ENCODE measurements around the gene UGT1A6. TPM values are rescaled to one million over a fixed set of nuclear protein-coding genes. Genes with fewer than 3 reads are reported as not detected.

Gene UGT1A6
- total RNA-seq, 1 donor from 2014 or later = 3.1 TPM

DNA sequence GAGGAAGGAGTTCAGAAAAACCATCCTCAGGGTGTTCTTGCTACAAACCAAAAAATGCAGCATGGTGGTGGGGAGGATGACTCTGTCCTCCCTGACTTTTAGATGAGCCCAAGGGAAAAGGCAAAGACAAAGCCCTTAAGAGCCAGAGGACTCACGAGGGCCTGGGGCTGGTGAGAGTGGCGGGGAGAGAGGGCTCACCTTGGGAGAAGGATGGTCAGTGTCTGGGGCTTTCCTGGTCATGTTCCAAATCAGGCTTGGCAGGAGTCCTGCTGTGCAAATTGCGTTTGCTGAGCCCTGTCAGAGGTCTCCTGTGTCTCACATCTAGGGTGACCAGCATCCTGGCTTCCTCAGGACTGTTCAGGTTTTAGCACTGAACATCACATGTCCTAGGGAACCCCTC lies 72.1 kb downstream of the UGT1A6 start:
- DNase-seq (ENCODE audit: low spot score) = no peak

DNA sequence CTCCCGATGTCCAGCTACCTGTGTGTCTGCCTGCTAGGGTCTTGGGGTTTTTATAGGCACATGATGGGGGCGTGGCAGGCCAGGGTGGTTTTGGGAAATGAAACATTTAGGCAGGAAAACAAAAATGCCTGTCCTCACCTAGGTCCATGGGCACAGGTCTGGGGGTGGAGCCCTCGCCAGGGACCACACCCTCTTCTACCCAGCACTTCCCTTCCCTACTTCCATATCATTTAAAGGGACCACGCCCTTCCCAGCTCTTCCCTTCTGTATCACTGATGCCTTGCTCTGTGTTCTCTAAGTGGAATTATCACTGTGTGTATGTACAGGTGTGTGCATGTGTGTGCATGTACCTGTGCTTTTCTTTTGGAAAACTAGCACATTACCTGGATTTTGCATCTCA lies 73.7 kb downstream of the UGT1A6 start:
- no peak for DNase-seq (ENCODE audit: low spot score)

DNA sequence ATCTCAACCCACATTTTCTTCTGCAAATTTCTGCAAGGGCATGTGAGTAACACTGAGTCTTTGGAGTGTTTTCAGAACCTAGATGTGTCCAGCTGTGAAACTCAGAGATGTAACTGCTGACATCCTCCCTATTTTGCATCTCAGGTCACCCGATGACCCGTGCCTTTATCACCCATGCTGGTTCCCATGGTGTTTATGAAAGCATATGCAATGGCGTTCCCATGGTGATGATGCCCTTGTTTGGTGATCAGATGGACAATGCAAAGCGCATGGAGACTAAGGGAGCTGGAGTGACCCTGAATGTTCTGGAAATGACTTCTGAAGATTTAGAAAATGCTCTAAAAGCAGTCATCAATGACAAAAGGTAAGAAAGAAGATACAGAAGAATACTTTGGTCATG lies 75.4 kb downstream of the UGT1A6 start:
- DNase-seq (ENCODE audit: low spot score) = no peak

DNA sequence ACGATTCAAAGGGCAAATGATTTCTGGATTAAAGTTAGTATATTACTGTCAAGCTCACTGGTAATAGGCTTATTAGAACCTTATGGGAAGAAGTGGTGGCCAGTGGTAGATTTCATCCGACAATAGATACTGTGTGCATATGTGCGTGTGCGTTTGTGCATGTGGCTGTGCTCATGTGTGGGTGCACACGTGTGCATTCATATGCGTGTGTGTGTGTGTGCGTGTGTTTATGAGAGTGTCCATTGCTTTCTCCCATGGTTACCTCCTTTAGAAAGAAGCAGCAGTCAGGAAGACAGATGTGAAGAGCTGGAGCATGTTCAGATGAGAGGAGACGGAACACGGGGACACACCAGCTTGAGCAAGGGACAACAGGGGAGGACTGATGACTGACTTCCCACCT lies 76.6 kb downstream of the UGT1A6 start:
- no peak for DNase-seq (ENCODE audit: low spot score)

DNA sequence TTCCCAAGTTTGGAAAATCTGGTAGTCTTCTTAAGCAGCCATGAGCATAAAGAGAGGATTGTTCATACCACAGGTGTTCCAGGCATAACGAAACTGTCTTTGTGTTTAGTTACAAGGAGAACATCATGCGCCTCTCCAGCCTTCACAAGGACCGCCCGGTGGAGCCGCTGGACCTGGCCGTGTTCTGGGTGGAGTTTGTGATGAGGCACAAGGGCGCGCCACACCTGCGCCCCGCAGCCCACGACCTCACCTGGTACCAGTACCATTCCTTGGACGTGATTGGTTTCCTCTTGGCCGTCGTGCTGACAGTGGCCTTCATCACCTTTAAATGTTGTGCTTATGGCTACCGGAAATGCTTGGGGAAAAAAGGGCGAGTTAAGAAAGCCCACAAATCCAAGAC lies 79.5 kb downstream of the UGT1A6 start:
- DNase-seq (ENCODE audit: low spot score) = no peak

DNA sequence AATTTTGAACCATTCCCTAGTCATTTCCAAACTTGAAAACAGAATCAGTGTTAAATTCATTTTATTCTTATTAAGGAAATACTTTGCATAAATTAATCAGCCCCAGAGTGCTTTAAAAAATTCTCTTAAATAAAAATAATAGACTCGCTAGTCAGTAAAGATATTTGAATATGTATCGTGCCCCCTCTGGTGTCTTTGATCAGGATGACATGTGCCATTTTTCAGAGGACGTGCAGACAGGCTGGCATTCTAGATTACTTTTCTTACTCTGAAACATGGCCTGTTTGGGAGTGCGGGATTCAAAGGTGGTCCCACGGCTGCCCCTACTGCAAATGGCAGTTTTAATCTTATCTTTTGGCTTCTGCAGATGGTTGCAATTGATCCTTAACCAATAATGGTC lies 79.9 kb downstream of the UGT1A6 start:
- no peak for DNase-seq (ENCODE audit: low spot score)

DNA sequence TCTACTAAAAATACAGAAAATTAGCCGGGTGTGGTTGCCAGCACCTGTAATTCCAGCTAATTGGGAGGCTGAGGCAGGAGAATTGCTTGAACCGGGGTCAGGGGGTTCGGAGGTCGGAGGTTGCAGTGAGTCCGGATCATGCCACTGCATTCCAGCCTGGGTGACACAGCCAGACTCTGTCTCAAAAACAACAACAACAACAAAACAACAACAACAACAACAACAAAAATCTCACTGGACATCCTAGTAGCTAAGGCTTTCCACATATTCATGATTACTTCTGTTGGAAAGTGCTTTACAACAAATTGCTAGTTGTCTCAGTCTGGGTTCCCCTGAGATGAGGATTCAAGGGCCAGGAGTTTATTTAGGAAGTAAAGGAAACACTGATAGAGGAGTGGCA lies 81.2 kb downstream of the UGT1A6 start:
- no peak for DNase-seq (ENCODE audit: low spot score)

DNA sequence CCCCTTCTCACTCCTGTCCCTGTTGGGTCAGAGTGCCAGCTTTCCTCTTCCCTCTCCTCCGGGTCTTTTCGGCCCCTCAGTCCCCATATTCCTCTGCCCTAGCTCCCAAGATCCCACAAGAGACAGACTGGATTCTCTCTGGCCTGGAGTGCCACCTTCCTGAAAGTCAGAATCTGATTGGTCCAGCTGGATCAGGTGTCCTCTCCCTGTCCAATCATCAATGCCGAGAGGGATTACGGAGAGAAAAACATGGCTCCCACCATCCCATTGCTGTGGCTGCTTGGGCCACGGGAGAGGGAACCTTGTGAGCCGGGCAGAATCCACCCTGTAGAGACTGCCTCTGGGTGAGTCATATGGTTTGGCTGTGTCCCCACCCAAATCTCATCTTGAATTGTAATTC lies 82.7 kb downstream of the UGT1A6 start:
- no peak for DNase-seq (ENCODE audit: low spot score)

DNA sequence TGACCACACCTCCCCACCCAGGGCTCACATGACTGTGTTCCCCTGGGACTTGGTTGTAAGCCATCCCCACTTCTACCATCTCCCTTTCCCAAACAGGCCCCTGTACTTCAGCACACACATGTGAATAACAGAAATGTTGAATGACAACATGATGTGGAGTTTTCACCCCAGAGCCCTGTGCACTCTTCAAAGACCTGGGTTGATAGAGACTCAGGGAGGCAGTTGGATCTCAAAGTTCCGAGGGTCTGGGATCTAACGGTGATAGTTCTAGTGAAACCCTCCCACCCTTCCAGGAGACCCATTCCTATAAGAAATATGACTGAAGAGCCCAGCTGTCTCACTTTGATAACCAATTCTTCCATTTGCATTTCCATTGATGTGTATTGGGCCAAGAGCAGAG lies 85.3 kb downstream of the UGT1A6 start, which contains the start of gene MROH2A:
Gene MROH2A (plus strand): TSS at position 301 of the 400 bp plus-strand sequence. CDS start 1,029 bp downstream, outside the sequence.
- DNase-seq (ENCODE audit: low spot score) = no peak

DNA sequence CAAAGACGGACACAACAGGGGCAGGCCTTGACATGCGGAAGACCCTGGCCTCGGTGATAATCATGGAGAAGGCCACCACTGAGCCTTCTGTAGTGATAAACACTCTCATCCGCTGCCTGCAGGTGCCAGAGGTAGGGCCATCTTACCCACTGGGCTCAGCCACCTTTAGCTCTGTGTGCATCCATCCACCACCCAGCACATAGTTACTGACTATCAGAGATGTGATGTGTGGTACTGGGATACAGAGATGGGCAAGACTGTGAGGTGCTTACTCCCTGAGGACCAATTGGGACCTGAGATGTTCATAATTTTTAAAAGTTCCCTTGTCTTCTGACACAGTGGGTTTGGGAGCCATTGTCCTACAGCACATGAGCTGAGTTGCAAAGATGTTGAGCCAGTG lies 87.0 kb downstream of the UGT1A6 start:
- no peak for DNase-seq (ENCODE audit: low spot score)

DNA sequence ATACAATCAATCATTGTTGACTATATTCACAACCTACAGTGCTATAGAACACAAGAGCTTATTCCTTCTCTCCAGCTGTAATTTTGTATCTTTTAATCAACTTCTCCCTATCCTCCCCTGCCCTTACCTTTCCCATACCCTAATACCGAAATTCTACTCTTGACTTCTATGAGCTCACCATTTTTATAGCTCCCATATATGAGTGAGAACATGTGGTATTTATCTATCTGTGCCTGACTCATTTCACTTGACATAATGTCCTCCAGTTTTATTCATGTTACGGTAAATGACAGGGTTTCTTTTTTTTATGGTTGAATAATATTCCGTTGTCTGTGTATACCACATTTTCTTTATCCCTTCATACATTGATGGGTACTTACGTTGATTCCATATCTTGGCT lies 88.1 kb downstream of the UGT1A6 start:
- DNase-seq (ENCODE audit: low spot score) = no peak

DNA sequence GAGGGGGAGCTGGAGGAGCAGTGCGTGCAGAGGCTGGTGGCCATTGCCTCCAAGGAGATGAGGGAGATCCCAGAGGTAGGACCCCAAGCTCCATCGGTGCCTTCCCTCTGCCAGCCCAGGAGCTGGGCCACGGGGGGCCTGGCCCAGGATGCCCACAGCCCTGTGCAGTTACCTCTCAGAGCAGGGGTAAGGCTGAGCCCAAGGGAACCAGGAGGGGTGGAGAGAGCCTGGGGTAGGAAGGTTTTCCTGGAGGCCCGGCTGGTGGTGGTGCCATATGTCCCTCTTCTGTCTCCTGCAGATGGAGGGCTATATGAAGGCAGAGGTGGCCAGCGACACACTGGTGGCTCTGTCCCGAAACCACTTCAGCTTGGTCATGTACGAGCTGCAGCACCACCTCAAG lies 96.9 kb downstream of the UGT1A6 start:
- no peak for DNase-seq (ENCODE audit: low spot score)

DNA sequence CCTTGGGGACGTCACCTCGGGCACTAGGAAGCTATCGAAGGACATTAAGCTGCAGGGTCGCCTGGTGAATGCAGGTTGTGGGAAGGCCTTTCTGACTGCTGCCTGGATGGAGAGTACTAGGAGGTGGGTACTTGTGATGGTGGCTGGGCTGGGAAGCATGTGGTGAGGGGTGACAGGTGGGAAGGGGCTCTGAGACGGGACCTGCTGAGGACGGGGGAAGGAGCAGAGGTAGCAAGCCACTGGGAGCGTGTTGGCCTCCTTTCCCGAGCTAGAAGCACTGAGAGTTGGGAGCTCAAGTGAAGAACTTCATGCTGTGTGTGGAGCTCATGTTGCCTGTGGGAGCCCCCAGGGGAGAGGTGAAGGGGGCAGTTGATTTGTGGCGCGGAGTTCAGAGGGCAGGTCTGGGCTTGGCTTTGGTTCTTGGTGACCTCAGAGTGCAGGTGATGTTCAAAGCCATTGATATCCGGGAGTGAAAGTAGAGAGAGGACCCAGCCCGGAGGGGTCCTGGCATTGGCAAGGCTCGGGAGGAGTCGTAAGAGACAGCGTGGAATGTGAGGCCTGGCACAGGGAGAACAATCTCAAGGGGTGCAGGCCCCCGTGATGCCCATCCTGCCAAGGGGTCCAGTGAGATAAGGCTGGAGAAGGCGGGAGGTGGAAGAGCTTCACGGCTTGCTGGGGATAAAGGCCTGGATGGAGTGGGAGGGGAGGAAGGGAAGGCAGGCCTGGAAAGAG lies 98.6 kb downstream of the UGT1A6 start:
- no peak for DNase-seq (ENCODE audit: low spot score)

DNA sequence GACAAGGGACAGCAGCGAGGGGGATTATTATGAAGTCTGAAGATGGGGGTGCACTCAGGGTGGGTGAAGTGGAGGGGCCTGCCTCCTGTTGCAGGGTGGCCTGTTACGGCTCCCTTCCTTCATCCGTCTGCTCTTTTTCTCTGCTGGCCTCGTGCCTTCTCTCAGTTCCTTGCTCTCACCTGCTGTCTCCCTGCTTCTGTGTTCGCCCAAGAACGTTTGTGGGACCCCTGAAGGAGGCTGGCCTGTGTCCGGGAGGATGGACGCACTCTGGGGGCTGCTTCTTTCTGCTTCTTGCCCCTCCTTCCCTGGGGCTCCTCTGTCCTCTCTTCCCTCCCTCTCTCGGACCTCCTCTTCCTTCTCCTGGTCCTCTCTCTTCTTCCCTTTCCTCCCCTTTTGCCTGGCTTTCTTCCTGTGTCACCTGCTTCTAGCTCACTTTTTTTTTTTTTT lies 99.2 kb downstream of the UGT1A6 start:
- no peak for DNase-seq (ENCODE audit: low spot score)

DNA sequence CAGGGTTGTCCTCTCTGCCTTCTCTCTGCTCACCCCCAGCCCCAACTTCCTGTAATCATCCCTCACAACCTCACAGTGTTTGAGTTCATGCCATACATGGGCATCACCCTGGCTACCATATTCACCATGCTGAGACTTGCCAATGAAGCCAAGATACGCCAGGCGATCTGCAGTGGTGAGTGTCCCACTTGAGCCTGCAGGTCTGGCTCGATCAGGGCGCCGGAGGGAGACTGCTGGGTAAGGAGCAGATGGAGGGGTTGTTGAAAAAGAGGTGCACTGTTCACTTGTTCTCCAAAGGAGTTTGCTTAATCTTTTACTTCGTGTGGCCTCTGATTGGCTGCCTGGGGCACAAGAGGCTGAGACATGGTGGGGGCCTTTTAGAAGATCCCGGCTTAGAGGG lies 100.0 kb downstream of the UGT1A6 start:
- no peak for DNase-seq (ENCODE audit: low spot score)

DNA sequence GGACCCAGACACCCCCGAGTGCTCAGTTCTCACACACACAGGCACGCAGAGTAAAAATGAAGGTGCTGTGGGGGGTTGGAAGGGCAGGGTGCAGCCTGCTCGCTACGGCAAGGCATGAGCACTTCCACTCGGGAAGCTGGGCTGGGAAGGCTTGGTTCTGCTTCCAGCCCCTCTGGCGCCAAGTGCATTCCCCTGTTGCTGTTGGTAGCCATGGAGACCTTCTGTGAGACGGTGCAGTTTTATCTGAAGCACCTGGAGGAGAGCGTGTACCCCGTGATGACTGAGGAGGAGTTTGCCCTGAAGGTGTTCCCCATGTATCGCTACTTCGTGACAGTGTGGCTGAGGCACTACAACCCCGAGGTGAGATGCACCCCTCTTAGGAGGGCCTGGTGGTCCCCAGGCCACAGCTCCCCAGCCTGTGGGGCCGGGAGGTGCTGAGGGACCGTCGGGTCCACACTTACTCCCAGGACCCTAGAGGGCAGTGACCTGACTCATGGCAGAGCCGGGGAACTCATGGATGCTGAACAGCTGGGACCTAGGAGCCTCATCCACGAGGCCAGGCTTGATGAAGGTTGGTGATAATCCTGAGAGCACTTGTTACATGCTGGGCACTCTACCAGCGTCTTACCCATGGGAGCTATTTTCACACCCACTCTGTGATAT lies 100.9 kb downstream of the UGT1A6 start:
- no peak for DNase-seq (ENCODE audit: low spot score)

DNA sequence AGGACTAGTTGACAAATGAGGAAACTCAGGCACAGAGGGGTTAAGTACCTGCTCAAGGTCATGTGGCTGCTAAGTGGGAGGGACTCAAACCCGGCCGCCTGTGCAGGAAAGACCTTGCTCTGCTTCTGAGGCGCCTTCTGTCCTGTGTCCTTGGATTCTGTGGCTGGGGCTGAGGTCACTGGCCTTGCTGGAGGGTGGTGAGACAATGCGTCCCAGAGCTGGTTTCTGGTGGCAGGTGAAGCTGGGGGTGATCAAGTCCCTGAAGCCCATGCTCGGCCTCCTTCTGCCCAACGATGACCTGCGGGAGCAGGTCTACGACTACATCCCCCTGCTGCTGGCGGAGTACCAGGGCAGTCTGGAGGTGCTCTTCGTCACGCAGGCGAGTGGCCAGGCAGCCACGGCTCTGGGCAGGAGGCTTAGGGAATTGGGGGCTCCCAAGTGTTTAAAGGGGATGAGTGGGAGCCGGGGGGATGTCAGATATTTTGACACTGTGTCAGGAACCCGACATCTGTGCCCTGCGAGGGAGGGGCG lies 101.5 kb downstream of the UGT1A6 start:
- DNase-seq (ENCODE audit: low spot score) = no peak

DNA sequence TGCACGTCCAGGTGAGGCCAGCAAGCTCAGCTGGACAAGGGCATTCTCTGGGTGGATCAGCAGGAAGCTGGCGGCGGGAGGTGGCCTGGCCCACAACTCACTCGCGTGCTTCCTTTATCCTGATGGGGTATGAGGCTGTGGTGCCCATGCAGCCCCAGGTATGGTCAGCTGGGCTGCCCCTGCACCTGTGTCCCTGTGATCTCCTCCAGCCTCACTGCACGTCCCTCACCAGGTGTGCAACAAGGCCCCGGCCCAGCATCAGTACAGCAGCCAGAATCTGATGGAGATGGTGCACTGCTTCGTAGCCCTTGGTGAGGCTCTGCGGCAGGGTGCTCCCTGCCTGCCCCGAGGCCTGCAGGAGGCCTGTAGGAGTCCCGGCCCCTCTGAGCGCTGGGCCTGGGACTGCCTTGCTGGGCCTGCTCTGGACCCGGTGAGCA lies 103.1 kb downstream of the UGT1A6 start:
- DNase-seq (ENCODE audit: low spot score) = no peak

DNA sequence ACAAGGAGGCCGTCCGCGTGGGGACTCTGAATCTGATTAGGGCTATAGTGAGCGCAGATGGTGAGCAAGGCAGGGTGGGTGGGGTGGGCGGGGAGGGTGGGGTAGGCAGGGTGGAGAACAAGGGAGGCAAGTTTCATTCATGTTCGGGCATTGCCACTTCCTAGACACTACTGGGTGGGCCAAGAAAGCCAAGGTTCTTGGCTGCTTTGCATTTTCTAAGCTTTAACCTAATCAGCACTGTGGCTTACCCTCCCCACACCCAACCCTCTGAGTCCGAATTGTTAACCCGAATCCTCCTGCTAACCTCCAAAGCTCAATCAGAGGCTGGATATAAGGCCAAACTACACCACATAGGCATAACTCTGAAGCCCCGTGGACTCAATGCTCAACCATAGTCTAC lies 103.6 kb downstream of the UGT1A6 start:
- DNase-seq (ENCODE audit: low spot score) = no peak

DNA sequence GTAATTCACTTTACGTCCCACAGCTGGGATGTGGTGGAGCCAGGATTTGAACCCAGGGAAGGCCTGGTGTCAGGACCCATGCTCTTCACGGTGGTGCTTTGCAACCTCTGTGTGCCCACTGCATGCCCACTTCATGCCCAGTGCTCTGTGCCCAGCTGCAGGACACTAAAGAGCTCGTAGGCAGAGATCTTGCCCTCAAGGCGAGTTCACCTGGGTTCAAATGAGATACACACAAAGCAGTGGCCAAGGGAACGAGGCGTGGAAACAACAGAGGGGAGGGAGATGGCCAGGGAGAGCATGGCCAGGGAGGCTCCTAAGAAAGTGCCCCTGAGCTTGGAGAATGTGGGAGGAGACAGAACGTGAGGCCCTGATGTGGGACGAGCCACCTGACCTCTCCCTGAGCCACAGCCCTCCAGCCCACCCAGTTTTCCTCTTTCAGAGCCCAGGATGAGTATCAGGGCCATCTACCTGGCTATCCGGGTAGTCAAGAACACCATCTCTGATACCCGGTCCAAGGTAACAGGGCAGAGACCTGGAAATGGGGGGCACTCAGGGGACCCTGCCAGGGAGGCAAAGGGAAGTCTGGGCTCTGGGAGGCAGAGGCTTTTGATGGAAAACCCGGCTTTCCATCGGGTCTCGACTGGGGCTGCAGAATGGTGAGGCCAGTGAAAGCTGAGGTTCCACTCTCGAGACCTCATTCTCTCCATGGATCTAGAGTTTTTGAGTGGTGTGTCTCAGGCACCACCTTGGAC lies 105.8 kb downstream of the UGT1A6 start:
- no peak for DNase-seq (ENCODE audit: low spot score)

DNA sequence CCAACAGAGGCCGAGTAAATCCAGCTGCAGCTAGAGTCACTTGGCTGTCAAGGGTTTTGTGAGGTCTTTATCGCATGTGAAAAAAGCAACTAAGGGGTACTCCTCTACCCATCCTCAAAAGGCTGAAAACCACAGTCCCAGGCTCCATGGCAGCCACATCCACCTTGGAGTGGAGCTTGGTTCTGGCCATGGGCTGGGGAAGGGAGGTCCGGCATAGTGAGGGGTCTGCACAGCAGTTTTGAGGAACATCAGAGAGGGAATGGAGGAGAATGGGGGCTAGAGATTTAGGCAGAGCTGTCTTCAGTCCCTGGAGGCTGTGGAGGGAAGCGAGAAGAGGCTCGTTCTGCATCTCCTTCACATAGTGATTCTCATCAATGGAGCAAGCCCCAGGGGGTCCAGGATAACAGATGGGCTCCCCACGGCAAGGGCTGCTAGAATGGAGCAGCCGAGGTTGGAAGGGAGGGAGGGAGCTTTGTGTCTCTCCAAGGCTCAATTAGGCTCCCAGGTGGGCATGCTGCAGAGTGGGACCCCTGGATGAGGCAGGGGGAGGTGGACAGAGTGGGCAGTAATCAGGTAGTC lies 106.5 kb downstream of the UGT1A6 start:
- DNase-seq (ENCODE audit: low spot score) = no peak

DNA sequence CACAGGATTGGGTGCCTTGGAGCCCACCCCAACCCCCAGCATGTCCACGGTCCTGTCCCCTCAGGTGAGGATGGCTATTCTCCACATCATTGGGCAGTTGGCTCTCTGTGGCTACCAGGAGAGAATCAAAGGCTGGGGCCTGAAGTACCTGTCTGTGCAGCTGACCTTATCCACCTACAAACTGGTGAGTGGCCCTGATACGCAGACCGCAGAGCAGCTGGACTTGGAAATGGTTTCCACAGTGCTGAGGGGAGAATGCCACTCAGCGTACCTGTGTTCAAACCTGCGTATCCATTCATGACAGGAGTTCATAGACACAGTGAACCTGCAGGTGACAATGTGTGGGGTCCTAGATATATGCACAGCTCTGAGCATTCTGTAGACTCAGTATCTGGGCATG lies 107.0 kb downstream of the UGT1A6 start:
- no peak for DNase-seq (ENCODE audit: low spot score)
